Smooth muscle cell of bladder (primary cell): ENCODE data around the gene MX2. TPM values are rescaled to one million over a fixed set of nuclear protein-coding genes. Genes with fewer than 3 reads are reported as not detected.

ENCODE experiments used
- total RNA-seq: library from RNA; depleted of rRNA; stranded (reverse); fragments of >200 nt; gene quantifications from 2 replicates; pipeline ENCODE4 v1.2.3, GENCODE V29; 2014

Gene MX2
- 2.0 and 2.6 TPM in 2 replicates for total RNA-seq

GRCh38 chr21:41361786-41362604, at the start of gene MX2:
Gene MX2 (plus strand): TSS chr21:41362027. CDS start chr21:41376907, 14,880 bp downstream.

GRCh38 chr21:41316200-41317062, 45.4 kb upstream of the MX2 start, which contains the start of gene FAM3B:
Gene FAM3B (plus strand): TSS chr21:41316801. CDS start chr21:41316880, 79 bp downstream.

GRCh38 chr21:41425954-41426675, 64.3 kb downstream of the MX2 start, which contains the start of gene MX1:
Gene MX1 (plus strand): TSS chr21:41426239. CDS start chr21:41432071, 5,832 bp downstream.

Other genes starting within 250 kb of the MX2 start
- 21.8 and 30.9 TPM in 2 replicates for gene BACE2, start 193.9 kb upstream of the MX2 start, total RNA-seq
- not detected in 2 replicates for gene FAM3B, start 45.2 kb upstream of the MX2 start, total RNA-seq
- 4.4 and 14.6 TPM in 2 replicates for gene MX1, start 64.2 kb downstream of the MX2 start, total RNA-seq
- not detected in 2 replicates for gene TMPRSS2, start 146.1 kb downstream of the MX2 start, total RNA-seq